ENCODE data around the gene INTS4.
A peak's percentile ranks its signal among the peaks of the same experiment; 100 is the strongest.
"Not testable (repeated sequence)": the region's sequence is repeated elsewhere in the genome, so short reads cannot be mapped to it uniquely, and the experiment has no call there.

Gene INTS4

GRCh38 chr11:78000193-78000592 is 5.7 kb upstream of the INTS4 start:
- peak; percentile 48 for TF ChIP-seq CTCF (IDR thresholded peaks at IDR 0.05; ENCODE audit: extremely low read depth, missing control alignments)
- DNase-seq (ENCODE audit: low spot score): peak; percentile 60

GRCh38 chr11:77999446-78000030 is 5.1 kb upstream of the INTS4 start:
- no peak for DNase-seq (ENCODE audit: low spot score)
- TF ChIP-seq CTCF (IDR thresholded peaks at IDR 0.05; ENCODE audit: extremely low read depth, missing control alignments): no peak

GRCh38 chr11:77993902-77994301 is 566 bp downstream of the INTS4 start:
- no peak for TF ChIP-seq CTCF (IDR thresholded peaks at IDR 0.05; ENCODE audit: extremely low read depth, missing control alignments)
- DNase-seq (ENCODE audit: low spot score): no peak

GRCh38 chr11:77990981-77991380 is 3.5 kb downstream of the INTS4 start:
- no peak for DNase-seq (ENCODE audit: low spot score)
- no peak for TF ChIP-seq CTCF (IDR thresholded peaks at IDR 0.05; ENCODE audit: extremely low read depth, missing control alignments)

DNA sequence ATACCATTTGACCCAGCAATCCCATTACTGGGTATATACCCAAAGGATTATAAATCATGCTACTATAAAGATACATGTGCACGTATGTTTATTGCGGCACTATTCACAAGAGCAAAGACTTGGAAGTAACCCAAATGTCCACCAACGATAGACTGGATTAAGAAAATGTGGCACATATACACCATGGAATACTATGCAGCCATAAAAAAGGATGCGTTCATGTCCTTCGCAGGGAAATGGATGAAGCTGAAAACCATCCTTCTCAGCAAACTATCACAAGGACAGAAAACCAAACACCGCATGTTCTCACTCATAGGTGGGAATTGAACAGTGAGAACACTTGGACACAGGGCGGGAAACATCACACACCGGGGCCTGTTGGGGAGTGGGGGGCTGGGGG is 8.0 kb downstream of the INTS4 start:
- DNase-seq (ENCODE audit: low spot score): not testable (repeated sequence)

- TF ChIP-seq CTCF (IDR thresholded peaks at IDR 0.05; ENCODE audit: extremely low read depth, missing control alignments): no peak
Observed at GRCh38 chr11:77981346-77981947, 13.0 kb downstream of the INTS4 start.

DNA sequence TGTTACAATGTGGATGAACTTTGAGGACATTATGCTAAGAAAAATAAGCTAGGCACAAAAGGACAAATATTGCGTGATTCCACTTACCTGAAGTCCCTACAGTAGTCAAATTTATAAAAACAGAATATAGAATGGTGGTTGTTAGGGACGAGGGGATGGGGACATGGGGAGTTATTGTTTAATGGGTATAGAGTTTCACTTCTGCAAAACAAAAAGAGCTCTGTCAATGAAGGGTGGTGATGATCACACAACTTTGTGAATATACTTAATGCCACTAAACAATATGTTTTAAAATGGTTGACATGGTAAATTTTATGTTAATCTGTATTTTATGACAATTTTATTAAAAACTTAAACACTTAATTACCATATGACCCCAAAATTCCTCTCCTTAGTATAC is 26.1 kb downstream of the INTS4 start:
- no peak for TF ChIP-seq CTCF (IDR thresholded peaks at IDR 0.05; ENCODE audit: extremely low read depth, missing control alignments)

More at GRCh38 chr11:77981346-77981947, 13.0 kb downstream of the INTS4 start:
- DNase-seq (ENCODE audit: low spot score): no peak

GRCh38 chr11:77967753-77968152 is 26.7 kb downstream of the INTS4 start:
- no peak for TF ChIP-seq CTCF (IDR thresholded peaks at IDR 0.05; ENCODE audit: extremely low read depth, missing control alignments)
- DNase-seq (ENCODE audit: low spot score): no peak

More for the DNA sequence above, 26.1 kb downstream of the INTS4 start:
- peak; percentile 18 for DNase-seq (ENCODE audit: low spot score)

Measured in GM20000 (cell line).